DND-41 (cell line): ENCODE results near the gene BAIAP2L1.

ENCODE experiments used
- CTCF ChIP-seq: IDR thresholded peaks from 2 replicates; pipeline ENCODE4 v1.5.1; 2012; ENCODE audit warnings: borderline replicate concordance, low read length, moderate library complexity, mild to moderate bottlenecking; ENCODE audit not compliant: poor library complexity, severe bottlenecking; ENCODE audit errors: extremely low read depth
- EZH2 ChIP-seq: IDR thresholded peaks from 3 replicates; pipeline ENCODE4 v1.6.1; 2012; ENCODE audit warnings: borderline replicate concordance, low read depth, mild to moderate bottlenecking, moderate library complexity, low read length, inconsistent platforms; ENCODE audit not compliant: severe bottlenecking

DNA sequence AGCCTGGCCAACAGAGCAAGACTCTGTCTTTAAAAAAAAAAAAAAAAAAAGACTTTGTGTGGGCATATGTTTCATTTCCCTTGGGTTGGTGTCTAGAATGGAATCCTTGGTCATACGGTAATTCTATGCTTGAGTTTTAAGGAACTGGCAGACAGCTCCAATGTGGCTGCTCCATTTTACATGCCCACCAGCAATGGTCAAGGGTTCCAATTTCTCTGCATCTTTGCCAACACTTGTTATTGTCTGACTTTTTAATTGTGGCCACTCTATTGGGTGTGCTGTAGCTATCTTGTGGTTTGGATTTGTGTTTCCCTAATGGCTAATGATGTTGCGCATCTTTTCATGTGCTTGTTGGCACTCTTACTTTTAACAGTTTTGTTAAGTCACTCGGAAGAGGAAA, 61.8 kb downstream of the BAIAP2L1 start:
- TF ChIP-seq CTCF (no peak), EZH2 (no peak)
